Parathyroid adenoma (tissue), 2 donors: ENCODE results near the gene TIMP3.

ENCODE experiments used
- H2AFZ ChIP-seq: fragments of 300-600 bp; sonication (generic); one replicate; pipeline ENCODE4 v1.7.0; 2017; ENCODE audit warnings: antibody characterized with exemption, mild to moderate bottlenecking
- H3K27ac ChIP-seq: fragments of 300-600 bp; sonication (generic); one replicate; pipeline ENCODE4 v1.7.0; 2017
- H3K27me3 ChIP-seq: fragments of 300-600 bp; sonication (generic); one replicate; pipeline ENCODE4 v1.7.0; 2017; ENCODE audit warnings: low read length; ENCODE audit not compliant: control insufficient read depth, insufficient read depth
- H3K36me3 ChIP-seq: fragments of 300-600 bp; sonication (generic); one replicate; pipeline ENCODE4 v1.7.0; 2017; ENCODE audit warnings: low read length; ENCODE audit not compliant: control insufficient read depth, insufficient read depth
- H3K4me1 ChIP-seq: fragments of 300-600 bp; sonication (generic); one replicate; pipeline ENCODE4 v1.7.0; 2017; ENCODE audit warnings: control low read depth
- H3K4me2 ChIP-seq: fragments of 300-600 bp; sonication (generic); one replicate; pipeline ENCODE4 v1.7.0; 2017; ENCODE audit warnings: low read length
- H3K4me3 ChIP-seq: fragments of 300-600 bp; sonication (generic); one replicate; pipeline ENCODE4 v1.7.0; 2017; ENCODE audit warnings: low read depth, low read length
- H3K79me2 ChIP-seq: fragments of 300-600 bp; sonication (generic); one replicate; pipeline ENCODE4 v1.7.0; 2017; ENCODE audit warnings: control low read depth
- H3K9ac ChIP-seq: fragments of 300-600 bp; sonication (generic); one replicate; pipeline ENCODE4 v1.7.0; 2017; ENCODE audit warnings: mild to moderate bottlenecking
- H3K9me3 ChIP-seq: fragments of 300-600 bp; sonication (generic); one replicate; pipeline ENCODE4 v1.7.0; 2017; ENCODE audit warnings: low read length; ENCODE audit not compliant: control insufficient read depth
- CTCF ChIP-seq: fragments of 300-600 bp; sonication (generic); IDR thresholded peaks from one replicate; pipeline ENCODE4 v1.7.0; 2017; ENCODE audit warnings: antibody characterized with exemption, mild to moderate bottlenecking
- donor health status: primary hyperparathyroidism.

TIMP3 gene

DNA sequence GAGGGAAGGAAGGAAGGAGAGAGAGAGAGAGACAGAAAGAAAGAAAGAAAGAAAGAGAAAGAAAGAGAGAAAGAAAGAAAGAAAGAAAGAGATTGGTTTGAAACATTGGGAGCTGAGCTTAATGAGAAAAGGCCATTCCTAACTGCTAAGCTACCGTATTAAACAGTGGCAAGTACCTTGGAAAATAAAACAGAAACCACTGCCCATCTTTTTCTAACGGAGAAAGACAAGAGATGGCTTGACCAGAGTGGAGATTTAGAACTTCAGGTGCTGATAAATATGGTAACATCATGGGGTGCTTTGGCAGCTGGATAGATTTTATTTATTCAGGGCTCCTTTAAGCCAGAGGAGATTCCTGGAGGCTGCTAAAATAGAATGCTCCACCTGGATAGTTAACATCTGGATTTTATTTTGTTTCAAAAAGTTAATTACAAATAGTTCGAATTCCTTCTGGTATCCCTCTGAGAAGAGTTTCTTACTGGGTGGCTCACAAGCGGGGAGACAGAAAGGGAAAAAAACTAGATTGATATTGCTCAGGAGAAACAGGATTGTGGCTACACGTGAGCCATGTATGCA lies 12.9 kb downstream of the TIMP3 start:
- Histone ChIP-seq H3K27ac (no peak overlapping the region), H3K9me3 (no peaks in the 10 kb centered on the region), H2AFZ (no peak overlapping the region), H3K9ac (no peak overlapping the region), H3K4me2 (no peak overlapping the region), H3K4me3 (no peak overlapping the region), H3K27me3 (no peaks in the 10 kb centered on the region), H3K4me1 (peaks cover 39% of the 10 kb centered on the region), H3K36me3 (no peaks in the 10 kb centered on the region), H3K79me2 (peaks cover 50% of the 10 kb centered on the region)
- no peak for TF ChIP-seq CTCF

DNA sequence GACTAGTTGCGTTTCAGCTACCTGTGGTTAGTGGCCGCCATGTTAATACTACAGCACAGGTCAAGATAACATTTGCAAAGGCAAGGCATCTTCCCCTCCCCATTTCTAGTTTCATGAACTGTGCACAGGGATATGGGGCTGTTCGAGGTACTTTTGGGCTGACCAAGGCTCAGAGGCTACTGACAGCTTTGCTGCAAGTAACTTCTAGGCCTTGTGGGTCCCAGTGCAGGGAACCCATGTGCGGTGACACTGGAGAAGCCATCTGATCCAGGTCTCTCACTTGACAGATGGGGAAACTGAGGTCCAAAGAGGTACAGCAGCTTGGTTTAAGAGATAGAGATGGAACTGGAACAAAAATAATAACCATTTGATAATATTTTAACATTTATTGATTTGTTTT lies 13.6 kb downstream of the TIMP3 start:
- TF ChIP-seq CTCF: no peak
- Histone ChIP-seq H3K79me2 (peaks cover 49% of the 10 kb centered on the region), H3K9ac (no peak overlapping the region), H3K4me2 (no peak overlapping the region), H3K36me3 (no peaks in the 10 kb centered on the region), H3K27ac (no peak overlapping the region), H2AFZ (no peak overlapping the region), H3K27me3 (no peaks in the 10 kb centered on the region), H3K4me3 (no peak overlapping the region), H3K9me3 (no peaks in the 10 kb centered on the region), H3K4me1 (peaks cover 33% of the 10 kb centered on the region)

- Histone ChIP-seq H3K4me2 (no peak overlapping the region), H3K9ac (no peak overlapping the region), H3K36me3 (no peaks in the 10 kb centered on the region), H3K79me2 (peaks cover 44% of the 10 kb centered on the region), H3K27ac (no peak overlapping the region), H3K4me1 (peaks cover 27% of the 10 kb centered on the region), H3K9me3 (no peaks in the 10 kb centered on the region), H2AFZ (no peak overlapping the region), H3K4me3 (no peak overlapping the region), H3K27me3 (no peaks in the 10 kb centered on the region)
- no peak for TF ChIP-seq CTCF
Observed at GRCh38 chr22:32815943-32816342, 14.4 kb downstream of the TIMP3 start.

DNA sequence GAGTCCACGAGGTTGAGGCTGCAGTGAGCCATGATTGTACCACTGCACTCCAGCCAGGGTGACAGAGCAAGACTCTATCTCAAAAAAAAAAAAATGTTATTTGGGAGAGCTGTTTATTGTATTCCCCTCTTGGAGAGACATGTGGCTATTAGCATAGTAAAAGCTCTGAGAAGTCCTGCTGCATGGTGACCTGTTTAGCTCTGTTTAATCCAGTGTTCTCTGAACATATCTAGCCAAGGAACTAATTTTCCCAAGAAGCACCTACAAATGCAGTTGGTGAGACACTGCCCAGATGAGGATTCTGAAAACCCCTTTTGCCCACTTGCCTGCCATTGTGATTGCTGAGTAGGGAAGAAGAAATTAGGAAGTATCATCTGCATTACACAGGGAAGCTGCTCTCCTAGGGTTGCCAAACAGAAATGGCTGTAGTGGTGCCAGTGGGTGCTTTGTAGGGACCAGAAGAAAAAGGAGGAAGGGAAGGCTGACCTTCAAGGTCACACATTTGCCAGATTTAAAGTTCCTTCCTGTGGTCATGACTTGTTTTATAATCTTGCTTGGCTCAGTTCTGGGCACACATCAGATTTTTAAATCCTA lies 15.7 kb downstream of the TIMP3 start:
- Histone ChIP-seq H3K79me2 (peaks cover 41% of the 10 kb centered on the region), H3K9me3 (no peaks in the 10 kb centered on the region), H2AFZ (no peak overlapping the region), H3K4me1 (peaks cover 16% of the 10 kb centered on the region), H3K9ac (no peak overlapping the region), H3K4me2 (no peak overlapping the region), H3K4me3 (no peak overlapping the region), H3K27ac (no peak overlapping the region), H3K27me3 (no peaks in the 10 kb centered on the region), H3K36me3 (no peaks in the 10 kb centered on the region)
- no peak for TF ChIP-seq CTCF
